ENCODE measurements around the gene VAMP2.
A peak's percentile ranks its signal among the peaks of the same experiment; 100 is the strongest.

VAMP2 gene

DNA sequence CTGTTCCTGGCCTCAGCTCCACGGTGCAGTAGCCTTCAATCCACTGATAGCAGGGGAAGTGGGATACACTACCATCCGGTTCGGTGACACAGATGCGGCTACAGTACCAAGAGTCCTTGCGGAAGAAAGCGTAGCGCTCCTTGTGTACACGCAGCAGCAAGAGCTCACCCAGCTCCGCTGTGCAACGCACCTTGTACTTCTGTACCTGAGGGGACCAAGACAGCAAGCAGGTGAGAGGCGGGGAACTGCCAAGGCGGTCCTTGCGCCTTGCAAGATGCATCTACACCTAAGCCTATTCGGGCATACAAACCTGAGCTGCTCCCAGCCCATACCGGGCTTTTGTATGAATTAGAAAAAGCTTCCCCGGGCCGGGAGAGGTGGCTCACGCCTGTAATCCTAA lies 46.0 kb downstream of the VAMP2 start:
- H3K4me3 ChIP-seq (ENCODE audit: low read length) = no peak overlapping the region
- no peak for DNase-seq (ENCODE audit: low read depth)

DNA sequence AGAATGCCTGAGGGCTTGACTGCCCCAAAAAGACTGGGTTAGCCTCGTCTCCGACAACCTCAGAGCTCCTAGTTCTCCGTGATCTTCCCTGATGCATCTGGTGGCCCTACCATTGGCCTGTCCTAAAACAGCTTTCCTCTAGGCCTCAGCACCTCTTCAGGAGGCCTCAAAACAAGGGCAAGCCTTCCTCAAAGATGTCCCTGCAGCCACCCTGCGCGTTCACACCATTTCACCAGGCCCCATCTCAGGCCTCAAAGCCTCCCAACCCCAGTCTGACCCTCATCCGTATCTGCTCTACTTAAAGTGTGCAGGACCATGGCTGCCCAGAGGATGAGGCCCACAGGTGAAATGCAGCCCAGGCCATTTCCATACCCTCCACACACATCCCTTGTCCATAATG lies 51.8 kb downstream of the VAMP2 start:
- DNase-seq (ENCODE audit: low read depth) = no peak

More for the DNA sequence above, 46.0 kb downstream of the VAMP2 start:
- TF ChIP-seq, protein P1, sequence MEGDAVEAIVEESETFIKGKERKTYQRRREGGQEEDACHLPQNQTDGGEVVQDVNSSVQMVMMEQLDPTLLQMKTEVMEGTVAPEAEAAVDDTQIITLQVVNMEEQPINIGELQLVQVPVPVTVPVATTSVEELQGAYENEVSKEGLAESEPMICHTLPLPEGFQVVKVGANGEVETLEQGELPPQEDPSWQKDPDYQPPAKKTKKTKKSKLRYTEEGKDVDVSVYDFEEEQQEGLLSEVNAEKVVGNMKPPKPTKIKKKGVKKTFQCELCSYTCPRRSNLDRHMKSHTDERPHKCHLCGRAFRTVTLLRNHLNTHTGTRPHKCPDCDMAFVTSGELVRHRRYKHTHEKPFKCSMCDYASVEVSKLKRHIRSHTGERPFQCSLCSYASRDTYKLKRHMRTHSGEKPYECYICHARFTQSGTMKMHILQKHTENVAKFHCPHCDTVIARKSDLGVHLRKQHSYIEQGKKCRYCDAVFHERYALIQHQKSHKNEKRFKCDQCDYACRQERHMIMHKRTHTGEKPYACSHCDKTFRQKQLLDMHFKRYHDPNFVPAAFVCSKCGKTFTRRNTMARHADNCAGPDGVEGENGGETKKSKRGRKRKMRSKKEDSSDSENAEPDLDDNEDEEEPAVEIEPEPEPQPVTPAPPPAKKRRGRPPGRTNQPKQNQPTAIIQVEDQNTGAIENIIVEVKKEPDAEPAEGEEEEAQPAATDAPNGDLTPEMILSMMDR (IDR thresholded peaks at IDR 0.05; ENCODE audit: insufficient read depth, low read depth, low read length, missing control alignments) = no peak

DNA sequence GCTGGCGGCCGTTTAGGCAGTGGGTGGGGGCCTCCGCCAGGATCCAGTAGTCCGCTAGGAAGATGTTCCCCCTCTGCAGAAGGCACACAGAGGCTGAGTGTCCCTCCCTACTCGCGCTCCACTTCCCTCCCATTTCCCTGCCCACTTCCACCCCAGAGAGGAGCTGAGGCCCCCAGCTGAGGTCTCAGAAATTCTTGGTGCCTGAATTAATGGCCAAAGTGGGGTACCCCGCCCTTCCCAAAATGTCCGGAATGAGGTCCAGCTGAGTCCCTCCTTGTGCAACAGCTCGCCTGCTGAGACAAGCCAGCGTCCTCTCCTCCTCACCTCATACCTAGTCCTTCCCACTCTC lies 52.3 kb downstream of the VAMP2 start:
- no peak for DNase-seq (ENCODE audit: low read depth)
- no peak overlapping the region for H3K4me3 ChIP-seq (ENCODE audit: low read length)
- TF ChIP-seq, protein P1 (IDR thresholded peaks at IDR 0.05; ENCODE audit: insufficient read depth, low read depth, low read length, missing control alignments) = no peak

More for the DNA sequence above, 51.8 kb downstream of the VAMP2 start:
- TF ChIP-seq, protein P1 (IDR thresholded peaks at IDR 0.05; ENCODE audit: insufficient read depth, low read depth, low read length, missing control alignments) = no peak
- H3K4me3 ChIP-seq (ENCODE audit: low read length) = no peak overlapping the region

DNA sequence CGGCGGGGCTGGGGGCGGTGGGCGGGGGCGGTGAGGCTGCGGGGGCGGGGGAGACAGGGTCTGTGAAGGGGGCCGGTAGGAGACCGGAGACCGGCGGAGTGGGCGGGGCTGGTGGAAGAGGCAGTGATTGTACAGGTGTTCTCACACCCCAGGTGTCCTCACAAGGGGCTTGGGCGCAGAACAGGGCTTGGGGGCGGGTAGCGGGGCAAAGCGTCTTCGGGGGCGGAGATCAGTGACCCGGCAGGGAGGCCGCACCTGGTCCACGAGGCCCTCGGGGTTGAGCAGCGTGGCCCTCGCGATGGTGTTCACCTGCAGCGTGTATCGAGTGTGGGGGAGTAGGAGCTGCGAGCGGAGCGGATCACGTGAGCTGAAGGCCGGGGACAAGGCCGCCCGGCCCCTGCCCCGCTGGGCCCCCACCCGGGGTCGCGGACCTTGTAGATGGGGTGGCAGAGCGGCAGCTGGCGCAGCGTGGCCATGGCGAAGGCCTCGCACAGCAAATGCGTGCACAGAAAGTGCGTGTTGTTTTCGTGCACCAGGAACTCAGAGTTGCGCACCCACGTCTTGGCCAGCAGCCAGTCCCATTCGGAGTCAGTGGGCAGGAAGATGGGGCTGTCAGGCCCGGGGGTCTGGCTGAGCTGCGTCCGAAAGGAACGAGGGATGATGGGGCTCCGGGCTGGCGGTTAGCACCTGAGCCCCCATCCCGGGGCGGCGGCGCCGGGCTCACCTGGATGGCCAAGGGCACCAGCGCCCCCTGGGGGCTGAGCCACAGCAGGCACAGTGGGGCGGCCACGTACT lies 52.9 kb downstream of the VAMP2 start:
- H3K4me3 ChIP-seq (ENCODE audit: low read length) = peak overlapping the region; percentile 40
- DNase-seq (ENCODE audit: low read depth) = peak; percentile 74
- TF ChIP-seq, protein P1 (IDR thresholded peaks at IDR 0.05; ENCODE audit: insufficient read depth, low read depth, low read length, missing control alignments) = peak; percentile 77

Data from epithelial cell of esophagus (primary cell).